ENCODE data around the gene SLCO6A1. TPM values are rescaled to one million over a fixed set of nuclear protein-coding genes. Genes with fewer than 3 reads are reported as not detected.

The SLCO6A1 gene
- total and polyA plus RNA-seq, 3 donors from 2014 or later: 20.4 to 78.0 (median 30.1) TPM

DNA sequence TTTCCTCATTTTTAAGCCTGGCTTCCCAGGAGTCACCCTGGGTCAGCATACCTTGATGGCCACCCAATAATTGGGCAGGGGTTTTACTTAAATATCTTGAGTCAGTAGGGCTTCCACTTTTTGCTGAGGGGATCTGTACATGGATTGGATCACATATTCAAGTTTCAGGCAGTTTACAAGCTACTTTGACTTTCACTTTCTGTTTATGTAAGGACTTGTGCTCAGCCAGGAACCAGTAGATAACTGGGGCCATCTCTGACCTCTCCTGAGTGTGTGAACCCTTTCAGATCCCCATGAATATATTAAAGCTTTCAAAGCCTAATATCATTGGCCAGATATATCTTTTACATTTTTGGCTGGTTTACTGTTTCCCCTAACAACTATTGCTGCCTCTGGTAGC, 45.1 kb downstream of the SLCO6A1 start:
- H3K4me1 ChIP-seq: no peaks in the 10 kb centered on the region
- H3K36me3 ChIP-seq (ENCODE audit: low read depth, missing control alignments): no peaks in the 10 kb centered on the region
- no peak overlapping the region for H3K4me3 ChIP-seq
- TF ChIP-seq, protein P1, sequence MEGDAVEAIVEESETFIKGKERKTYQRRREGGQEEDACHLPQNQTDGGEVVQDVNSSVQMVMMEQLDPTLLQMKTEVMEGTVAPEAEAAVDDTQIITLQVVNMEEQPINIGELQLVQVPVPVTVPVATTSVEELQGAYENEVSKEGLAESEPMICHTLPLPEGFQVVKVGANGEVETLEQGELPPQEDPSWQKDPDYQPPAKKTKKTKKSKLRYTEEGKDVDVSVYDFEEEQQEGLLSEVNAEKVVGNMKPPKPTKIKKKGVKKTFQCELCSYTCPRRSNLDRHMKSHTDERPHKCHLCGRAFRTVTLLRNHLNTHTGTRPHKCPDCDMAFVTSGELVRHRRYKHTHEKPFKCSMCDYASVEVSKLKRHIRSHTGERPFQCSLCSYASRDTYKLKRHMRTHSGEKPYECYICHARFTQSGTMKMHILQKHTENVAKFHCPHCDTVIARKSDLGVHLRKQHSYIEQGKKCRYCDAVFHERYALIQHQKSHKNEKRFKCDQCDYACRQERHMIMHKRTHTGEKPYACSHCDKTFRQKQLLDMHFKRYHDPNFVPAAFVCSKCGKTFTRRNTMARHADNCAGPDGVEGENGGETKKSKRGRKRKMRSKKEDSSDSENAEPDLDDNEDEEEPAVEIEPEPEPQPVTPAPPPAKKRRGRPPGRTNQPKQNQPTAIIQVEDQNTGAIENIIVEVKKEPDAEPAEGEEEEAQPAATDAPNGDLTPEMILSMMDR (IDR thresholded peaks at IDR 0.05): no peak
- TF ChIP-seq POLR2A (IDR thresholded peaks at IDR 0.05): no peak
- no peaks in the 10 kb centered on the region for H3K27me3 ChIP-seq
- intact Hi-C loops (cut with DNase I; ENCODE audit: low total_unique reads): no loop called here
- no peak overlapping the region for H3K27ac ChIP-seq
- DNase-seq: no peak
- H3K9me3 ChIP-seq: no peaks in the 10 kb centered on the region

DNA sequence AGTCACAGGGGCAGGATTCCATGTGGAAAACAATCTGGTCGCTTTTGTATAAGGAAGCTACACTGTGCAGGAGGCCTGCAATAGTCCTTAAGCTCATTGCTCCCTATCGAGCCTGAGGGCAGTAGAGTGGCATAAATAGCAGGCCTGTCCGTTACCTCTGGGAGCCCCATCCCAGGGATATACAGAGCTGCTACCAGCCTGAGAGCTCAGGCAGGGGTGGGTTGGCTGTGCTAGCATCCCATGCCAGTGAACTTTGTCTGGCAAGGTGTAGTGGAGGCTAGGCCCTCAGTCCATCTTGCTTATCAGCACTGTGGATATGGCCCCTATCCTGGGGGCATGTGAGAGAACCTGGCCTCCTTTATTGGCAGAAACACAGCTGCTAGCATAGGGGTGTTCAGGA, 47.7 kb downstream of the SLCO6A1 start:
- H3K27me3 ChIP-seq: no peaks in the 10 kb centered on the region
- no peak overlapping the region for H3K27ac ChIP-seq
- H3K4me1 ChIP-seq: no peaks in the 10 kb centered on the region
- no peaks in the 10 kb centered on the region for H3K9me3 ChIP-seq
- TF ChIP-seq, protein P1 (IDR thresholded peaks at IDR 0.05): no peak
- H3K36me3 ChIP-seq (ENCODE audit: low read depth, missing control alignments): no peaks in the 10 kb centered on the region
- 84% methylated on average over 3 of the region's 3 CpGs; no CpG with 5 or more reads in 1 of the 2 donors for WGBS, 2 donors
- DNase-seq: no peak
- intact Hi-C loops (cut with DNase I; ENCODE audit: low total_unique reads): no loop called here
- H3K4me3 ChIP-seq: no peak overlapping the region

DNA sequence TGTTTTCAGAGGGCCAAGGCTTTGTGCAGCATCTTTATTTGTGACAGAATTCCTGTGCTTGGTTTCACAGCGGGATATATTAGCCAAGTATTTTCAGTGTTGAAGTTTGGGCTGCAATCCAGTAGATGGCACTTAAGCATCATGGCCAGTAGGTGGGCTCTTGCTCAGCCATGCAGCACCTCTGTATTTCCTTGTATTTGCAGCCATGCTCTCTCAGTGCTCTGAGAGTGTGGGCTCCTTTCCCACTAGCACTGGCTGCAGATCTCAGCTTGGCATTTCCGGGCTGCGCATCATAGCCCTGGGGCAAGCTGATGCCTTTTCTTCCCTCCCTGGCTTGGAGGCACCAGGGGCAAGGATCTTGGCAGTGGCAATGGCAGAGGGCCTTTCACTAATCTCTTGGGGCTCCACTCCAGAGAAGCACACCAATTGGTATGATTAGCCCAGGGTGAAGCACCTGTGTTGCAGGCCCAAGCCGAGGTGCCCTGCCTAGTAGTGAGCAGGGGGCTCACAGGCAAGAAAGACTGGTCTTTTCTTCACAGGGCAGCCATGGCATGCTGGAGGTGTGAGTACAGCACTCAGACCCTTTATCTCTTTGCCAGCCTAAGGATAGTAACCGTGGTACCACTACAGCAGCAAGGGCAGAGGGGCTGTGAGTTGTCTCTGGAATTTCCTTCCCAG, 48.3 kb downstream of the SLCO6A1 start:
- no peak overlapping the region for H3K4me3 ChIP-seq
- no peak for TF ChIP-seq POLR2A (IDR thresholded peaks at IDR 0.05)
- TF ChIP-seq, protein P1 (IDR thresholded peaks at IDR 0.05): no peak
- no peaks in the 10 kb centered on the region for H3K27me3 ChIP-seq
- H3K27ac ChIP-seq: no peak overlapping the region
- WGBS, 2 donors: 78 to 93% methylated on average over 4 to 5 of the region's 5 CpGs
- intact Hi-C loops (cut with DNase I; ENCODE audit: low total_unique reads): no loop called here
- H3K36me3 ChIP-seq (ENCODE audit: low read depth, missing control alignments): no peaks in the 10 kb centered on the region
- no peaks in the 10 kb centered on the region for H3K4me1 ChIP-seq
- no peaks in the 10 kb centered on the region for H3K9me3 ChIP-seq
- DNase-seq: peak; percentile 37

DNA sequence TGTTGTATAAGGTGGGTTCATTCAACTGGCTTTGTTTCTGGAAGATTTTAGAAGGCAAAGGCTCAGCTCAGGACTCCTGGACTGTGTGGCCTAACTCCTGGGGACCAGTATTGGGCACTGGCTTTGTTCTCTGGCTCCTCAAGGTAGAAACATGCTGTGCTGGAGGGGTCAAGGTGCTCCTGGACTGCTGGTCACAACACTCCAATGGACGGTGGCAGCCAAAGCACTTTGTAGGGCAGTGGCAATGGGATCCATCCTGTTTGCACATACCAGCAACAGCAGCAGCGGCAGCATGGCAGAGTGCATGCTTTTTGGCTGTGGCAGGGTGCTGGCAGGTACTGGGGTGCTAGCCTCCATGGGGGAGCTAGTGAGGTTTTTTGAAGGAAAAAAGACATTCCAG, 65.3 kb downstream of the SLCO6A1 start:
- H3K9me3 ChIP-seq: no peaks in the 10 kb centered on the region
- no peak for DNase-seq
- WGBS, 2 donors: 45 to 46% methylated on average over 2 of the region's 2 CpGs
- intact Hi-C loops (cut with DNase I; ENCODE audit: low total_unique reads): no loop called here
- no peak overlapping the region for H3K27ac ChIP-seq
- no peak overlapping the region for H3K4me3 ChIP-seq
- no peaks in the 10 kb centered on the region for H3K4me1 ChIP-seq
- TF ChIP-seq, protein P1 (IDR thresholded peaks at IDR 0.05): no peak
- no peak for TF ChIP-seq POLR2A (IDR thresholded peaks at IDR 0.05)
- H3K36me3 ChIP-seq (ENCODE audit: low read depth, missing control alignments): no peaks in the 10 kb centered on the region
- no peaks in the 10 kb centered on the region for H3K27me3 ChIP-seq

DNA sequence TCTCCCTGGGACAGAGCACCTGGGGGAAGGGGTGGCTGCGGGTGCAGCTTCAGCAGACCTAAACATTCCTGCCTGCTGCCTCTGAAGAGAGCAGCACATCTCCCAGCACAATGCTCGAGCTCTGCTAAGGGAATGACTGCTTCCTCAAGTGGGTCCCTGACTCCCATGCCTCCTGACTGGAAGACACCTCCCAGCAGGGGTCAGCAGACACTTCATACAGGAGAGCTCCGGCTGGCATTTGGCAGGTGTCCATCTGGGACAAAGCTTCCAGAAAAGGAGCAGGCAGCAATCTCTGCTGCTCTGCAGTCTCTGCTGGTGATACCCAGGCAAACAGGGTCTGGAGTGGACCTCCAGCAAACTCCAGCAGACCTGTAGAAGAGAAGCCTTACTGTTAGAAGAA, 77.2 kb downstream of the SLCO6A1 start:
- TF ChIP-seq, protein P1 (IDR thresholded peaks at IDR 0.05): no peak
- no peak for TF ChIP-seq POLR2A (IDR thresholded peaks at IDR 0.05)
- Histone ChIP-seq H3K27me3 (no peaks in the 10 kb centered on the region), H3K4me1 (no peaks in the 10 kb centered on the region), H3K9me3 (no peaks in the 10 kb centered on the region), H3K36me3 (ENCODE audit: low read depth, missing control alignments) (no peaks in the 10 kb centered on the region), H3K27ac (no peak overlapping the region), H3K4me3 (no peak overlapping the region)
- peak; percentile 47 for DNase-seq
- WGBS, 2 donors: 68 to 72% methylated on average over 3 of the region's 3 CpGs
- intact Hi-C loops (cut with DNase I; ENCODE audit: low total_unique reads): no loop called here

All from testis (tissue), 3 donors.